A549 (cell line): ENCODE data around the gene TLNRD1.

Source experiments
- CTCF ChIP-seq: fragments of >200 bp; sonication (Bioruptor Twin); formaldehyde crosslinking; IDR thresholded peaks from 3 replicates; pipeline ENCODE4 v1.5.1; 2016
- EHF ChIP-seq: fragments of 250-450 bp; sonication (Bioruptor Pico); IDR thresholded peaks from 2 replicates; pipeline ENCODE4 v1.5.0; 2020; ENCODE audit warnings: mild to moderate bottlenecking
- MAX ChIP-seq: IDR thresholded peaks from 2 replicates; pipeline ENCODE4 v1.6.1; 2012
- MAZ ChIP-seq: fragments of 150-350 bp; IDR thresholded peaks from 2 replicates; pipeline ENCODE4 v1.6.1; 2014; ENCODE audit warnings: antibody characterized with exemption, low read depth, low read length, borderline replicate concordance
- PBX3 ChIP-seq: IDR thresholded peaks from 2 replicates; pipeline ENCODE4 v1.6.1; 2012
- PHF8 ChIP-seq: fragments of 200-600 bp; sonication (generic); IDR thresholded peaks from 2 replicates; pipeline ENCODE4 v1.6.1; 2016; ENCODE audit warnings: low read depth, mild to moderate bottlenecking, antibody characterized with exemption, moderate library complexity, borderline replicate concordance
- POLR2A ChIP-seq: IDR thresholded peaks from 2 replicates; pipeline ENCODE4 v1.6.1; 2012; ENCODE audit warnings: mild to moderate bottlenecking, low read length
- SMC3 ChIP-seq: fragments of >200 bp; sonication (Bioruptor Twin); formaldehyde crosslinking; IDR thresholded peaks from 3 replicates; pipeline ENCODE4 v1.6.1; 2018; ENCODE audit warnings: inconsistent platforms

GRCh38 chr15:80953001-80953952, 47.4 kb upstream of the TLNRD1 start:
- TF ChIP-seq POLR2A = no peak
- no peak for TF ChIP-seq PBX3
- no peak for TF ChIP-seq MAX
- no peak for TF ChIP-seq CTCF
- no peak for TF ChIP-seq PHF8
- no peak for TF ChIP-seq MAZ
- no peak for TF ChIP-seq SMC3
- no peak for TF ChIP-seq EHF (CRISPR knock-in tag)
